Chondrocyte (in vitro differentiated cells): ENCODE measurements around the gene TGFA. TPM values are rescaled to one million over a fixed set of nuclear protein-coding genes. Genes with fewer than 3 reads are reported as not detected.

Experiments used
- DNase-seq: peaks from one replicate; pipeline ENCODE4 v3.0.0; 2021; ENCODE audit warnings: mixed read lengths, low spot score
- H3K27ac Mint-ChIP-seq: one replicate; pipeline ENCODE4 v1.8.0; 2021; ENCODE audit warnings: mild to moderate bottlenecking, moderate library complexity, mixed read lengths; ENCODE audit not compliant: unreplicated experiment
- H3K27me3 Mint-ChIP-seq: 2 replicates; pipeline ENCODE4 v1.8.0; 2021; ENCODE audit warnings: low read depth, mixed read lengths
- H3K36me3 Mint-ChIP-seq: 2 replicates; pipeline ENCODE4 v1.8.0; 2021; ENCODE audit warnings: low read depth, mixed read lengths
- H3K4me1 Mint-ChIP-seq: 2 replicates; pipeline ENCODE4 v1.8.0; 2021; ENCODE audit warnings: low read depth, mild to moderate bottlenecking, mixed read lengths
- H3K4me3 Mint-ChIP-seq: one replicate; pipeline ENCODE4 v1.8.0; 2021; ENCODE audit warnings: mild to moderate bottlenecking, moderate library complexity, mixed read lengths; ENCODE audit not compliant: unreplicated experiment
- H3K9me3 Mint-ChIP-seq: 2 replicates; pipeline ENCODE4 v1.8.0; 2021; ENCODE audit warnings: low read depth, mixed read lengths
- total RNA-seq: library from RNA; stranded (reverse); gene quantifications from 3 replicates; pipeline ENCODE4 v1.2.1, GENCODE V29; 2021
- TF ChIP-seq, protein P1 (sequence below): fragments of 200-600 bp; sonication (generic); IDR thresholded peaks from 2 replicates; pipeline ENCODE4 v1.5.0; 2021; ENCODE audit warnings: antibody characterized with exemption, mild to moderate bottlenecking, moderate library complexity

TGFA gene
- total RNA-seq, 1 donor from 2014 or later: 0.25 TPM

DNA sequence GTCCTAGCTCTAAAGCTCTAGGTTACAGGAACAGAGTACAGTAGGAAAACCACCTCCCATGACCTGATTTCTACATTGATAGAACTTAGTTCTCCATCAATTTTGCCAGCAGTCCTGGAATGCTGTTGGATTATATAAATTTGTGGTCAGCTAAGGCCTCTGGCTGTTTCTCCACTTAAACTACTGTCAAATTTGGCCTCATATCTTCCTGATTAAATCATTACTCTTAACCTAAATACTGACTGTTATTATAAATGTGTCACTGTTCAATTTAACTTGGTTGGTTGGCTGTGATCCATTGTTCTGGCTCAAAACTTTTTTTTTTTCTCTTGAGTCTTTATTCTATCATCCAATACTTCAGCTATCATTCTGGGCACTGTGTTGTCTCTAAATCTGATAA is 71.2 kb downstream of the TGFA start:
- Mint-ChIP-seq H3K4me1 (no peaks in the 10 kb centered on the region), H3K9me3 (peaks cover 6% of the 10 kb centered on the region), H3K4me3 (no peak overlapping the region), H3K27me3 (peaks cover 6% of the 10 kb centered on the region), H3K27ac (no peak overlapping the region), H3K36me3 (no peaks in the 10 kb centered on the region)
- TF ChIP-seq, protein P1, sequence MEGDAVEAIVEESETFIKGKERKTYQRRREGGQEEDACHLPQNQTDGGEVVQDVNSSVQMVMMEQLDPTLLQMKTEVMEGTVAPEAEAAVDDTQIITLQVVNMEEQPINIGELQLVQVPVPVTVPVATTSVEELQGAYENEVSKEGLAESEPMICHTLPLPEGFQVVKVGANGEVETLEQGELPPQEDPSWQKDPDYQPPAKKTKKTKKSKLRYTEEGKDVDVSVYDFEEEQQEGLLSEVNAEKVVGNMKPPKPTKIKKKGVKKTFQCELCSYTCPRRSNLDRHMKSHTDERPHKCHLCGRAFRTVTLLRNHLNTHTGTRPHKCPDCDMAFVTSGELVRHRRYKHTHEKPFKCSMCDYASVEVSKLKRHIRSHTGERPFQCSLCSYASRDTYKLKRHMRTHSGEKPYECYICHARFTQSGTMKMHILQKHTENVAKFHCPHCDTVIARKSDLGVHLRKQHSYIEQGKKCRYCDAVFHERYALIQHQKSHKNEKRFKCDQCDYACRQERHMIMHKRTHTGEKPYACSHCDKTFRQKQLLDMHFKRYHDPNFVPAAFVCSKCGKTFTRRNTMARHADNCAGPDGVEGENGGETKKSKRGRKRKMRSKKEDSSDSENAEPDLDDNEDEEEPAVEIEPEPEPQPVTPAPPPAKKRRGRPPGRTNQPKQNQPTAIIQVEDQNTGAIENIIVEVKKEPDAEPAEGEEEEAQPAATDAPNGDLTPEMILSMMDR: no peak
- DNase-seq: no peak

DNA sequence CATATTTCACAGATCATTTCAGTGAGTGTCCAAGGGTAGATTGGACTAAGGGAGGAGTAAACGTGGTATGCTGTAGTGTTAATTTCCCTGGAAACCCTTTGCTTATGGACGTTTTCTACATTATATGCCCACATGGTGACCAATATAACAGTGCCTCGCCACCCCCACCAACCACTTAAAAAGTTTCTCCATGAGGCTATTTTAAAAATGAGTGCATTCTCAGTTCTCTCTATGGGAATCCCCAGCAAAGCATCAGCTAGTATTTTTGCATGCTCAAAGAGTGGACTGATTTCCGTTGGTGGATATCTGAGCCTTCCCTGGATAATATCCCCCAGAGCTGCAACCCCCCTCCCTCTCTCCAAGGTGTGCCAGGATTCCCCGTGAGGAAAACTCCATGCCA is 73.2 kb downstream of the TGFA start:
- no peak overlapping the region for H3K27ac Mint-ChIP-seq
- H3K27me3 Mint-ChIP-seq: peaks cover 9% of the 10 kb centered on the region
- TF ChIP-seq, protein P1: no peak
- no peaks in the 10 kb centered on the region for H3K4me1 Mint-ChIP-seq
- DNase-seq: no peak
- no peak overlapping the region for H3K4me3 Mint-ChIP-seq
- no peaks in the 10 kb centered on the region for H3K36me3 Mint-ChIP-seq
- peaks cover 6% of the 10 kb centered on the region for H3K9me3 Mint-ChIP-seq

DNA sequence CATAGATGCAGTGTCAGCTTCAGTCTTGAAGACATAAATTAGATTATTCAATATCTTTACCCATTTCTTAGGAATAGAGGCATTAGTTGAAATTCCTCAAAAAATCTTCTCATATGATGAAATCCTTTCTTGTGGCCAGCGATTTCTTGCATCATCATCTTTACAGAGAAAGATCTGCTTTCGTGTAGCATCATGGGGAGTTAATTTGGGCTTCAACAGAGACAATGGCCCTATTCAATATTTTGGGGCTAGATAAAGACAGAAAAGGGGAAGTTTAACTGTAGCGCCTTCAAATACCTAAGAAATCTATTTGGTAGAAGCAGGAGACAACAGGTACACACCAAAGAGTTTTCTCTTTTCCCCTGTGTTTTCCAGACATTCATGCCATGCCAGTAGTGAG is 73.8 kb downstream of the TGFA start:
- no peaks in the 10 kb centered on the region for H3K4me1 Mint-ChIP-seq
- H3K36me3 Mint-ChIP-seq: no peaks in the 10 kb centered on the region
- peaks cover 9% of the 10 kb centered on the region for H3K27me3 Mint-ChIP-seq
- TF ChIP-seq, protein P1: no peak
- H3K9me3 Mint-ChIP-seq: peaks cover 6% of the 10 kb centered on the region
- H3K4me3 Mint-ChIP-seq: no peak overlapping the region
- no peak for DNase-seq
- no peak overlapping the region for H3K27ac Mint-ChIP-seq

DNA sequence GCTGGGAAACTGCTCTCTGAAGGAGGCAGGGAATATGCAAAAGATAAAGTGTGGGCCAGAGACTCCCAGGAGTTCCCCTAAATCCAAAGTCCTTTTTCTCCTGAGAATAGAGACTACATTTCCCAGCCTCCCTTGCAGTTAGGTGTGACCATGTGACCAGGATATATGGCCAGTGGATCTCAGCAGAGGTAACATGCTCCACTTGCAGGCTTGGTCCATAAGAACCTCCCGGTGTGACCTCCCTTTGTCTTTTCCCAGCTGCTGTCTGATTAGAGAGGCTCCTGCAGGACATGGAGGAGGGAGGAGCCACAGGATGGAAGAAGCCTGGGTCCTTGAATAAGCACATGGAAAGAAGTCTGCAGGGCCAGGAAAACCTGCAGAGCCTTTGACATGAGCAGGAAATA is 76.2 kb downstream of the TGFA start:
- no peaks in the 10 kb centered on the region for H3K36me3 Mint-ChIP-seq
- H3K27ac Mint-ChIP-seq: no peak overlapping the region
- no peaks in the 10 kb centered on the region for H3K4me1 Mint-ChIP-seq
- H3K9me3 Mint-ChIP-seq: peaks cover 6% of the 10 kb centered on the region
- H3K4me3 Mint-ChIP-seq: no peak overlapping the region
- TF ChIP-seq, protein P1: no peak
- DNase-seq: no peak
- peaks cover 28% of the 10 kb centered on the region for H3K27me3 Mint-ChIP-seq

DNA sequence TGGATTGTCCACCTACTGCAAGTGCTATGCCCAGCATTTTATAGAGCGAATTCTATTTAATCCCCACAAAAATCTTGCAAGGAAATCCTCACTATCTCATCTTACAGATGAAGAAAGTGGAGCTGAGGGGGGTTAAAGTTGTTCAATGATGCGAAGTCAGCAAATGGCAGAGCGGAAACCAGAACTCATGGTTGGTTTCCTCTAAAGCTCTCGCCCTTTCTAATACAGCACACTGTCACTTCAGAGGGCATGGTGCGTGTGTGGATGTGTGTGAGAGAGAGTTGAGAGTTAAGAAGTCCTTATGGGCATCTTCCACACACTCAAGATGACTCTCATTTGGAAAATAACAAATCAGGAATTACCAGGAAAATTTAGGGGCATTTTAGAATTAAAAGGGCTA is 78.4 kb downstream of the TGFA start:
- no peak for DNase-seq
- H3K4me3 Mint-ChIP-seq: no peak overlapping the region
- H3K9me3 Mint-ChIP-seq: no peaks in the 10 kb centered on the region
- H3K27me3 Mint-ChIP-seq: peaks cover 29% of the 10 kb centered on the region
- no peak overlapping the region for H3K27ac Mint-ChIP-seq
- H3K36me3 Mint-ChIP-seq: no peaks in the 10 kb centered on the region
- TF ChIP-seq, protein P1: no peak
- no peaks in the 10 kb centered on the region for H3K4me1 Mint-ChIP-seq
